ENCODE data around the gene LOXL3. TPM values are rescaled to one million over a fixed set of nuclear protein-coding genes. Genes with fewer than 3 reads are reported as not detected.
A peak's percentile ranks its signal among the peaks of the same experiment; 100 is the strongest.

LOXL3 gene
- total and polyA plus RNA-seq, 2 experiments from 2014 or later, result 11.2 to 13.6 TPM

- Histone ChIP-seq H3K79me2 (no peaks in the 10 kb centered on the region), H3K4me2 (peak overlapping the region; percentile 74), H4K20me1 (ENCODE audit: insufficient read depth, poor library complexity, severe bottlenecking) (no peaks in the 10 kb centered on the region), H2AFZ (no peak overlapping the region), H3K27me3 (peaks cover 92% of the 10 kb centered on the region), H3K9me3 (ENCODE audit: low read depth) (no peaks in the 10 kb centered on the region), H3K4me1 (ENCODE audit: insufficient read depth) (peaks cover 6% of the 10 kb centered on the region), H3K4me3 (no peak overlapping the region), H3K27ac (no peak overlapping the region), H3K36me3 (replicated peaks; ENCODE audit: insufficient read depth, low read depth) (no peaks in the 10 kb centered on the region), H3K9me2 (replicated peaks; ENCODE audit: insufficient read depth) (no peaks in the 10 kb centered on the region)
- DNase-seq (ENCODE audit: low spot score), result no peak
- no peak for TF ChIP-seq EZH2 (IDR thresholded peaks at IDR 0.05; ENCODE audit: borderline replicate concordance)
- TF ChIP-seq EZH2phosphoT487 (IDR thresholded peaks at IDR 0.05; ENCODE audit: low read depth, severe bottlenecking, unreplicated experiment), result peak; percentile 7
- no peak for TF ChIP-seq CTCF (IDR thresholded peaks at IDR 0.05; ENCODE audit: poor library complexity)
- WGBS (ENCODE audit: low lambda C conversion rate, missing lambda C conversion rate), result 87% methylated on average over 13 of the region's 13 CpGs
These were observed 37.1 kb downstream of the LOXL3 start for GRCh38 chr2:74516650-74517049.

GRCh38 chr2:74515981-74516633 lies 37.6 kb downstream of the LOXL3 start:
- WGBS (ENCODE audit: low lambda C conversion rate, missing lambda C conversion rate), result 7% methylated on average over 56 of the region's 72 CpGs
- DNase-seq (ENCODE audit: low spot score), result peak; percentile 53
- Histone ChIP-seq H3K4me1 (ENCODE audit: insufficient read depth) (peaks cover 6% of the 10 kb centered on the region), H3K9me3 (ENCODE audit: low read depth) (no peaks in the 10 kb centered on the region), H3K4me2 (peak overlapping the region; percentile 74), H4K20me1 (ENCODE audit: insufficient read depth, poor library complexity, severe bottlenecking) (no peaks in the 10 kb centered on the region), H3K9me2 (replicated peaks; ENCODE audit: insufficient read depth) (no peaks in the 10 kb centered on the region), H3K79me2 (no peaks in the 10 kb centered on the region), H3K27ac (no peak overlapping the region), H3K4me3 (no peak overlapping the region), H2AFZ (peak overlapping the region; percentile 66), H3K36me3 (replicated peaks; ENCODE audit: insufficient read depth, low read depth) (no peaks in the 10 kb centered on the region), H3K27me3 (peaks cover 97% of the 10 kb centered on the region)
- peak; percentile 68 for TF ChIP-seq EZH2 (IDR thresholded peaks at IDR 0.05; ENCODE audit: borderline replicate concordance)
- TF ChIP-seq CTCF (IDR thresholded peaks at IDR 0.05; ENCODE audit: poor library complexity), result no peak
- peak; percentile 38 for TF ChIP-seq EZH2phosphoT487 (IDR thresholded peaks at IDR 0.05; ENCODE audit: low read depth, severe bottlenecking, unreplicated experiment)

- TF ChIP-seq EZH2 (IDR thresholded peaks at IDR 0.05; ENCODE audit: borderline replicate concordance), result peak; percentile 94
- peak; percentile 14 for TF ChIP-seq EZH2phosphoT487 (IDR thresholded peaks at IDR 0.05; ENCODE audit: low read depth, severe bottlenecking, unreplicated experiment)
- TF ChIP-seq CTCF (IDR thresholded peaks at IDR 0.05; ENCODE audit: poor library complexity), result no peak
- no peaks in the 10 kb centered on the region for H3K9me3 ChIP-seq (ENCODE audit: low read depth)
- no peaks in the 10 kb centered on the region for H3K36me3 ChIP-seq (replicated peaks; ENCODE audit: insufficient read depth, low read depth)
- no peak overlapping the region for H3K27ac ChIP-seq
- no peak for DNase-seq (ENCODE audit: low spot score)
- peaks cover 6% of the 10 kb centered on the region for H3K4me1 ChIP-seq (ENCODE audit: insufficient read depth)
- H3K4me2 ChIP-seq, result peak overlapping the region; percentile 74
- H3K9me2 ChIP-seq (replicated peaks; ENCODE audit: insufficient read depth), result no peaks in the 10 kb centered on the region
- no peak overlapping the region for H3K4me3 ChIP-seq
- H2AFZ ChIP-seq, result peak overlapping the region; percentile 66
- H3K27me3 ChIP-seq, result peaks cover 98% of the 10 kb centered on the region
- 7% methylated on average over 52 of the region's 60 CpGs for WGBS (ENCODE audit: low lambda C conversion rate, missing lambda C conversion rate)
- H4K20me1 ChIP-seq (ENCODE audit: insufficient read depth, poor library complexity, severe bottlenecking), result no peaks in the 10 kb centered on the region
- no peaks in the 10 kb centered on the region for H3K79me2 ChIP-seq
These were observed 38.3 kb downstream of the LOXL3 start for GRCh38 chr2:74515271-74515980.

Data from hepatocyte (in vitro differentiated cells).